Spleen (tissue), 11 donors: ENCODE measurements around the gene ZNF718. TPM values are rescaled to one million over a fixed set of nuclear protein-coding genes. Genes with fewer than 3 reads are reported as not detected.
"Not testable (repeated sequence)": the region's sequence is repeated elsewhere in the genome, so short reads cannot be mapped to it uniquely, and the experiment has no call there.

Source experiments
- DNase-seq: peaks from one replicate; pipeline ENCODE4 v3.0.0-alpha.2; 2020
- H3K27ac ChIP-seq, 8 donors: fragments of 200-600 bp; sonication (generic) in 7 of 8; 1 replicate in 4 of 8; 2 replicates in 4 of 8; pipeline versions ENCODE4 v1.5.0 to v1.8.0; 2016 to 2021; ENCODE audit warnings: inconsistent platforms in 4 of 8, mild to moderate bottlenecking in 4 of 8, moderate library complexity in 1 of 8
- H3K27me3 ChIP-seq, 7 donors: fragments of 200-600 bp; sonication (generic) in 6 of 7; replicated peaks in 1 of 7; 1 replicate in 4 of 7; 2 replicates in 3 of 7; pipeline versions ENCODE4 v1.5.0 to v1.8.0; 2016 to 2021; ENCODE audit warnings: inconsistent platforms in 3 of 7, mild to moderate bottlenecking in 1 of 7
- H3K36me3 ChIP-seq, 6 donors: fragments of 200-600 bp; sonication (generic) in 5 of 6; 1 replicate in 4 of 6; 2 replicates in 2 of 6; pipeline versions ENCODE4 v1.5.0 to v1.8.0; 2016 to 2021; ENCODE audit warnings: inconsistent platforms in 2 of 6
- H3K4me1 ChIP-seq, 6 donors: fragments of 200-600 bp; sonication (generic) in 5 of 6; 1 replicate in 3 of 6; 2 replicates in 3 of 6; pipeline versions ENCODE4 v1.5.0 to v1.8.0; 2016 to 2021; ENCODE audit warnings: inconsistent platforms in 3 of 6
- H3K4me3 ChIP-seq, 8 donors: fragments of 200-600 bp; sonication (generic) in 7 of 8; 1 replicate in 4 of 8; 2 replicates in 4 of 8; pipeline versions ENCODE4 v1.5.0 to v1.8.0; 2016 to 2021; ENCODE audit warnings: inconsistent platforms in 4 of 8, mild to moderate bottlenecking in 4 of 8, moderate library complexity in 2 of 8
- H3K9me3 ChIP-seq, 8 donors: fragments of 200-600 bp; sonication (generic) in 7 of 8; 1 replicate in 4 of 8; 2 replicates in 4 of 8; pipeline versions ENCODE4 v1.5.0 to v1.8.0; 2016 to 2021; ENCODE audit warnings: inconsistent platforms in 4 of 8
- POLR2A ChIP-seq, 3 donors: fragments of 450-650 bp; IDR thresholded peaks; one replicate each; pipeline ENCODE4 v1.5.1; 2017; ENCODE audit warnings: antibody characterized with exemption in 3 of 3, mild to moderate bottlenecking in 1 of 3
- POLR2AphosphoS5 ChIP-seq, 3 donors: sonication (generic); formaldehyde crosslinking; IDR thresholded peaks; one replicate each; pipeline ENCODE4 v1.5.1; 2017; ENCODE audit warnings: antibody characterized with exemption in 3 of 3
- WGBS, 5 donors: extraction: QIAGEN DNeasy Blood & Tissue Kit in 3 of 5; methylation state at CpG; one replicate each; pipeline versions ENCODE4 v1.1.5 to v1.1.7; 2013 to 2018; 5-methylcytosine and 5-hydroxymethylcytosine counted together
- intact Hi-C: fragments of 100-400 bp; cut with DNase I; formaldehyde crosslinking; loops from one replicate; pipeline ENCODE4 v1.15.0; 2023; ENCODE audit warnings: low total_unique reads
- polyA plus RNA-seq, 3 donors: library from polyadenylated mRNA; stranded (reverse); fragments of 200-250 nt; gene quantifications; one replicate each; pipeline ENCODE4 v1.2.1, GENCODE V29; 2013
- total RNA-seq, 7 donors: library from RNA; depleted of rRNA in 3 of 7; stranded (reverse); fragments of >200 nt in 3 of 7; fragmentation: NEBNext Ultra II Directional in 4 of 7; extraction: Animal tissue kit (Norgen Biotek cat#: 25700) in 4 of 7; gene quantifications; one replicate each; pipeline versions ENCODE4 v1.1.0 to v1.2.1, GENCODE V29; 2016 to 2021
- TF ChIP-seq, protein P1 (sequence below), 11 experiments: fragments of 200-600 bp in 7 of 11; fragments of 450-650 bp in 4 of 11; sonication (generic) in 4 of 11; IDR thresholded peaks in 8 of 11; conservative IDR thresholded peaks in 3 of 11; 1 replicate in 7 of 11; 2 replicates in 4 of 11; pipeline versions ENCODE4 v1.4.0 to v1.8.0; 2016 to 2021; ENCODE audit warnings: antibody characterized with exemption in 11 of 11, inconsistent platforms in 4 of 11, mild to moderate bottlenecking in 1 of 11
- donor health status: healthy with polysubstance abuse.
- donor health status: DM: no; HTN: no; CAD: no; lungs with moderate emphysema.
- donor health status: DM: no; HTN: no; CAD: no.
- donor health status: Bipolar disorder and iron deficiency.
- donor health status: healthy.
- donor health status: DM: no; HTN: no; CAD: no.
- donor health status: DM: yes; HTN: yes; CAD: no.

The ZNF718 gene
- total and polyA plus RNA-seq, 10 donors: 1.0 to 22.0 (median 10.8) TPM

DNA sequence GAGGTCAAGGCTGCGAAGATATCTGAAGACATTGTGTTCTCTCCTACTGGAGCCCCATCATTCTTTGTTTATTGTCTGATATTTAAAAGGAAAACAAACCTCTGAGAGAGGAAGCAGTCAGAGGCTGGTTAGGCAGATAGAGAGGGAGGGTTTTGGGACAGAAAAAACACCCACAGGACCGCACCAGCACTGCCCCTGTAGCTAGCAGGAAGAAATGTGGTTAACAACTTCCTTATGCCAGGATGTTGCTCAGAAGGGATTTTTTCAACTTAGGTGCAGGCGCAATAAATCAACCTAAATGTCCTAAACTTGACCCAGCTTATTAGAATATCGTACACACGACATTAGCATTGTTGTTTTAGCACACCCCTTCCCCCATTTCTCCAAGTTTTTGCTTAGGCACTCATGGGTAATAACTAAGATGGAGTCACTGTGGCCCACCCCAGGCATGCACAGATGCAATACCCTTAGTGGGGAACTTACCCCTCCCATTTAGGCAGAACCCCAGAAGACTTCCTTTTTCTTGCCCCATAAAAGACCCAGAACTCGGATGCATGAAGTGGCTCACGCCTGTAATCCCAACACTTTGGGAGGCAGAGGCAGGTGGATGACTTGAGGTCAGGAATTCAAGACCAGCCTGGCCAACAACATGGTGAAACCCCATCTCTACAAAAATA is 2.8 kb upstream of the ZNF718 start:
- TF ChIP-seq POLR2A (IDR thresholded peaks at IDR 0.05): no peak
- TF ChIP-seq POLR2AphosphoS5 (IDR thresholded peaks at IDR 0.05): peak in 1 of 3 donors; percentile 21
- WGBS, 5 donors: 17 to 40% (median 27%) methylated on average over 7 of the region's 7 CpGs
- Histone ChIP-seq H3K27ac (peak overlapping the region in 5 of 8 donors; percentile 30 to 59 (median 52)), H3K36me3 (peaks cover 0 to 10% (median under 1%) of the 10 kb centered on the region in 6 donors), H3K27me3 (no peaks in the 10 kb centered on the region), H3K4me3 (peak overlapping the region in 1 of 8 donors; percentile 20), H3K4me1 (peaks cover 10 to 44% (median 19%) of the 10 kb centered on the region in 6 donors), H3K9me3 (peaks cover 0 to 96% (median 64%) of the 10 kb centered on the region in 8 donors)
- no peak for DNase-seq
- intact Hi-C loops: no loop called here

DNA sequence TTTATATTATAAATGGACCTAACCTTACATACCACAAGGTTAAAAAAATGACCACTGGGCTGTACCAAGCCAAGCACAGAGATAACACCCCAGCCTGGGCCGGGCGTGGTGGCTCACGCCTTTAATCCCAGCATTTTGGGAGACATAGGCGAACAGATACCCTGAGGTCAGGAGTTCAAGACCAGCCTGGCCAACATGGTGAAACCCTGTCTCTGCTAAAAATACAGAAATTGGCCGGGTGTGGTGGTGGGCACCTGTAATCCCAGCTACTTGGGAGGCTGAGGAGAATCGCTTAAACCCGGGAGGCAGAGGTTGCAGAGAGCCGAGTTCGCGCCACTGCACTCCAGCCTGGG is 403 bp upstream of the ZNF718 start:
- H3K9me3 ChIP-seq: peaks cover 0 to 98% (median 44%) of the 10 kb centered on the region in 8 donors
- H3K27me3 ChIP-seq, intact Hi-C loops: not testable (repeated sequence)
- peaks cover 10 to 44% (median 20%) of the 10 kb centered on the region in 6 donors for H3K4me1 ChIP-seq
- H3K27ac ChIP-seq: peak overlapping the region; percentile 80 to 96 (median 91)
- DNase-seq: peak; percentile 76
- 44 to 59% (median 47%) methylated on average over 10 of the region's 10 CpGs for WGBS, 5 donors
- H3K4me3 ChIP-seq: peak overlapping the region; percentile 60 to 86 (median 83)
- peaks cover 0 to 34% (median 11%) of the 10 kb centered on the region in 6 donors for H3K36me3 ChIP-seq

DNA sequence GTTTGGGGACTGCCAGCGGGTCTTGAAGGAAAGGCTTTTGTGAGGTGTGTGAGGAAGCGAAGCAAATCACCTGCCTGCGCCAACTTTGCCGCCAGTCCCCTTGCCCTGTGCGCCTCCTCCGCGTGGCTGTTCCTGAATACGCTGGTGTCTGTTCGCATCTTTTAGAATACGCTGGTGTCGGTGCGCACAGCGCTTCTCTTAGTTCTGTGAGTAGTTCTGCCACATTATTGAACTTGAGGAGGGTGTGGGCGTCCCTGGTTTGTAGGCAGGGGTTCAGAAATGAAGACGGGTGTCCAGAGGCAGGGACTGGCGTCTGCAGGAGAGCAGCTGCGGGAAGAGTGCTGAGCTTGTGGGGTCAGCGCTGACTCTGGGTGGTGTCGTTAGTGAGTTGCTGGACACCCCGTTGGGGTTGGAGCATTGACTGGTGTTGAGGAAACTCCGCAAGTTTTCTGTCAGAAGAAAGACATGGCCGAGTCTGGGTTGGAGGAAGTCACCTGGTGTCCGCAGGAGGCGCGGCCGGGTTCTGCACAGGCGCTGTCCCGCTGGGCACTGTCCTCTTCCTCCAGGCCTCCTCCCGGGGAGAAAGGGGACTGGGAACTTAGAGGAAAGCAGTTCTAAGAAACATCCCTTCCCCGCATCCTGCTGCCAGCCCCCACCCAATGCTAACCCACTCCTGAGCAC is 930 bp downstream of the ZNF718 start:
- Histone ChIP-seq H3K4me1 (peaks cover 10 to 43% (median 20%) of the 10 kb centered on the region in 6 donors), H3K36me3 (peaks cover 0 to 47% (median 11%) of the 10 kb centered on the region in 6 donors), H3K9me3 (peaks cover 0 to 98% (median 33%) of the 10 kb centered on the region in 8 donors), H3K27me3 (no peaks in the 10 kb centered on the region), H3K4me3 (peak overlapping the region; percentile 60 to 86 (median 83)), H3K27ac (peak overlapping the region; percentile 80 to 96 (median 91))
- peak; percentile 89 for DNase-seq
- intact Hi-C loops: no loop called here
- 1 to 33% (median 3%) methylated on average over 24 to 30 of the region's 30 CpGs for WGBS, 5 donors
- TF ChIP-seq POLR2A (IDR thresholded peaks at IDR 0.05) (no peak), POLR2AphosphoS5 (IDR thresholded peaks at IDR 0.05) (no peak)
- TF ChIP-seq, protein P1, sequence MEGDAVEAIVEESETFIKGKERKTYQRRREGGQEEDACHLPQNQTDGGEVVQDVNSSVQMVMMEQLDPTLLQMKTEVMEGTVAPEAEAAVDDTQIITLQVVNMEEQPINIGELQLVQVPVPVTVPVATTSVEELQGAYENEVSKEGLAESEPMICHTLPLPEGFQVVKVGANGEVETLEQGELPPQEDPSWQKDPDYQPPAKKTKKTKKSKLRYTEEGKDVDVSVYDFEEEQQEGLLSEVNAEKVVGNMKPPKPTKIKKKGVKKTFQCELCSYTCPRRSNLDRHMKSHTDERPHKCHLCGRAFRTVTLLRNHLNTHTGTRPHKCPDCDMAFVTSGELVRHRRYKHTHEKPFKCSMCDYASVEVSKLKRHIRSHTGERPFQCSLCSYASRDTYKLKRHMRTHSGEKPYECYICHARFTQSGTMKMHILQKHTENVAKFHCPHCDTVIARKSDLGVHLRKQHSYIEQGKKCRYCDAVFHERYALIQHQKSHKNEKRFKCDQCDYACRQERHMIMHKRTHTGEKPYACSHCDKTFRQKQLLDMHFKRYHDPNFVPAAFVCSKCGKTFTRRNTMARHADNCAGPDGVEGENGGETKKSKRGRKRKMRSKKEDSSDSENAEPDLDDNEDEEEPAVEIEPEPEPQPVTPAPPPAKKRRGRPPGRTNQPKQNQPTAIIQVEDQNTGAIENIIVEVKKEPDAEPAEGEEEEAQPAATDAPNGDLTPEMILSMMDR (IDR thresholded peaks at IDR 0.05 in 8 of 11, conservative IDR thresholded peaks at IDR 0.05 in 3 of 11): no peak

DNA sequence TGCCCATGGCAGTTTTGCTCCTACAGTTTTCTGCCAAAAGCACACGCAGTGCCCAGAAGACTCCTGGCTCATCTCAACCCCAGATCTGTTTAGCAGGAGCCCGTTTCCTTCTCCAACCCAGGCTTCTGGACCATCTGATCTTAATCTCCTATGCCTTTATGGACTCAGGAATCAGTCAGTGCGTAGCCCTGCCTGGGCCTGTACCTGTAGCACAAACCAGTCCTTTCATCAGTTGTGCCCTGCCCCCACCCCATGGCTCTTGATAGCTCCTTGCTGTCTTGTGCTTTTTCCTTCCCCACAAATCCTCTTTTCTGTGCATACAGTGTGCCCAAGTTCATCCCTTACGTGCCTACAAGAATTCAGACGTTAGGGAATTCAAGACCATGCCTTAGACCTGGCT is 1.5 kb downstream of the ZNF718 start:
- H3K36me3 ChIP-seq: peaks cover 0 to 53% (median 11%) of the 10 kb centered on the region in 6 donors
- TF ChIP-seq POLR2AphosphoS5 (IDR thresholded peaks at IDR 0.05): no peak
- TF ChIP-seq, protein P1 (IDR thresholded peaks at IDR 0.05 in 8 of 11, conservative IDR thresholded peaks at IDR 0.05 in 3 of 11): no peak
- TF ChIP-seq POLR2A (IDR thresholded peaks at IDR 0.05): no peak
- intact Hi-C loops: no loop called here
- 42 to 71% (median 58%) methylated on average over 5 of the region's 5 CpGs for WGBS, 5 donors
- H3K4me1 ChIP-seq: peaks cover 10 to 37% (median 20%) of the 10 kb centered on the region in 6 donors
- H3K4me3 ChIP-seq: peak overlapping the region; percentile 60 to 86 (median 83)
- no peak for DNase-seq
- H3K27ac ChIP-seq: peak overlapping the region in 6 of 8 donors; percentile 90 to 96 (median 92)
- peaks cover 0 to 98% (median 30%) of the 10 kb centered on the region in 8 donors for H3K9me3 ChIP-seq
- no peaks in the 10 kb centered on the region for H3K27me3 ChIP-seq

DNA sequence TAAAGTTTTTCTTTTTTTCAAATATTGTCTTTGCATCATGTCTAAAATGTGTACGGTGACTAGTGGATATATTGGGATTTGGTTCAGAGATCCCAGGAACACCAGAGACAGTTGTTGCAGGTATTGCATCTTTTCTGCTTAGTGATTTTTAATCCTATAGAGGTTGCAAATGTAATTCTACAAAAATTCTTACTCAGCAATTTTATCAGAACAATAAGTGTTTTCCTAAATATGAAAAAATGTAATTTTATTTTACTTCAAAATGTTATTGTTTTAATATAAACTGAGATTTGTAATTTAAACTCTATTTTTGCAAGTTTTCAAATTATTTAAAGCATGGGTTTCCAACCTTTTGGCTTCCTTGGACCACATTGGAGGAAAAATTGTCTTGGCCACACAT is 8.2 kb downstream of the ZNF718 start:
- 96% methylated on average over 1 of the region's 1 CpG; no CpG with 5 or more reads in 4 of the 5 donors for WGBS, 5 donors
- no peak for TF ChIP-seq POLR2A (IDR thresholded peaks at IDR 0.05)
- TF ChIP-seq, protein P1 (IDR thresholded peaks at IDR 0.05 in 8 of 11, conservative IDR thresholded peaks at IDR 0.05 in 3 of 11): no peak
- no peak for TF ChIP-seq POLR2AphosphoS5 (IDR thresholded peaks at IDR 0.05)
- Histone ChIP-seq H3K4me1 (no peaks in the 10 kb centered on the region), H3K9me3 (peaks cover 9 to 100% (median 44%) of the 10 kb centered on the region in 8 donors), H3K4me3 (no peak overlapping the region), H3K27ac (no peak overlapping the region), H3K36me3 (peaks cover 23 to 100% (median 50%) of the 10 kb centered on the region in 6 donors), H3K27me3 (no peaks in the 10 kb centered on the region)
- intact Hi-C loops: no loop called here
- DNase-seq: no peak
